Mesothelial cell of epicardium (in vitro differentiated cells): ENCODE results near the gene SPHK2. TPM values are rescaled to one million over a fixed set of nuclear protein-coding genes. Genes with fewer than 3 reads are reported as not detected.

Source experiments
- DNase-seq, 2 experiments: peaks; one replicate each; pipeline ENCODE4 v3.0.0; 2021; ENCODE audit warnings: low spot score in 2 of 2; ENCODE audit not compliant: unreplicated experiment in 2 of 2
- H3K27ac Mint-ChIP-seq: 2 replicates; pipeline ENCODE4 v1.8.0; 2021; ENCODE audit warnings: mixed read lengths
- H3K27me3 Mint-ChIP-seq: 2 replicates; pipeline ENCODE4 v1.8.0; 2021; ENCODE audit warnings: low read depth, mixed read lengths
- H3K36me3 Mint-ChIP-seq: 2 replicates; pipeline ENCODE4 v1.8.0; 2021; ENCODE audit warnings: mixed read lengths
- H3K4me1 Mint-ChIP-seq: 2 replicates; pipeline ENCODE4 v1.8.0; 2021; ENCODE audit warnings: mixed read lengths
- H3K4me3 Mint-ChIP-seq: 2 replicates; pipeline ENCODE4 v1.8.0; 2021; ENCODE audit warnings: mild to moderate bottlenecking, moderate library complexity, mixed read lengths
- H3K9me3 Mint-ChIP-seq: 2 replicates; pipeline ENCODE4 v1.8.0; 2021; ENCODE audit warnings: mixed read lengths
- CTCF ChIP-seq: fragments of 200-600 bp; sonication (generic); IDR thresholded peaks from one replicate; pipeline ENCODE4 v1.5.0; 2021; ENCODE audit warnings: antibody characterized with exemption; ENCODE audit not compliant: unreplicated experiment
- total RNA-seq: library from RNA; stranded (reverse); gene quantifications from 3 replicates; pipeline ENCODE4 v1.2.1, GENCODE V29; 2021

The SPHK2 gene
- total RNA-seq, 1 donor from 2014 or later: 27.7 TPM

DNA sequence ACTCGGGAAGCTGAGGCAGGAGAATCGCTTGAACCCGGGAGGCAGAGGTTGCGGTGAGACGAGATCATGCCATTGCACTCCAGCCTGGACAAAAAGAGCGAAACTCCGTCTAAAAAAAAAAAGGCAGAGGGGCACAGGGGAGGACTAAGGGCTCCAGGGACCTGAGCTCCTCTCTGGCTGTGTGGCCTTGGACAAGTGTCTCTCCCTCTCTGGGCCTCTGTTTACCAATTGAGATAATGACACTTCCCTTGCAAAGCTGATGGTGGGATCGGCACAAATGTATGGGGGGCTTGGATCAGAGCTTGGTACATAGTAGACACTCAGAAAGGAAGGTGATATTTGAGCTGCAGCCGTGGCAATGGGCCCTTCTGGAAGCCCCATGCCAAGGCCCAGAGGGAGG is 24.1 kb upstream of the SPHK2 start:
- no peak for TF ChIP-seq CTCF
- Mint-ChIP-seq H3K27me3 (no peaks in the 10 kb centered on the region), H3K4me3 (no peak overlapping the region), H3K36me3 (no peaks in the 10 kb centered on the region), H3K9me3 (no peaks in the 10 kb centered on the region), H3K27ac (no peak overlapping the region), H3K4me1 (no peaks in the 10 kb centered on the region)
- DNase-seq: no peak

- TF ChIP-seq CTCF: no peak
- no peaks in the 10 kb centered on the region for H3K4me1 Mint-ChIP-seq
- H3K36me3 Mint-ChIP-seq: no peaks in the 10 kb centered on the region
- H3K27ac Mint-ChIP-seq: no peak overlapping the region
- no peaks in the 10 kb centered on the region for H3K9me3 Mint-ChIP-seq
- no peak for DNase-seq
- no peak overlapping the region for H3K4me3 Mint-ChIP-seq
- H3K27me3 Mint-ChIP-seq: no peaks in the 10 kb centered on the region
Measured at GRCh38 chr19:48595833-48596232, 23.5 kb upstream of the SPHK2 start.

GRCh38 chr19:48596237-48596636 is 23.1 kb upstream of the SPHK2 start:
- H3K27me3 Mint-ChIP-seq: no peaks in the 10 kb centered on the region
- H3K4me1 Mint-ChIP-seq: no peaks in the 10 kb centered on the region
- H3K4me3 Mint-ChIP-seq: no peak overlapping the region
- H3K36me3 Mint-ChIP-seq: no peaks in the 10 kb centered on the region
- TF ChIP-seq CTCF: no peak
- no peaks in the 10 kb centered on the region for H3K9me3 Mint-ChIP-seq
- no peak for DNase-seq
- H3K27ac Mint-ChIP-seq: no peak overlapping the region

DNA sequence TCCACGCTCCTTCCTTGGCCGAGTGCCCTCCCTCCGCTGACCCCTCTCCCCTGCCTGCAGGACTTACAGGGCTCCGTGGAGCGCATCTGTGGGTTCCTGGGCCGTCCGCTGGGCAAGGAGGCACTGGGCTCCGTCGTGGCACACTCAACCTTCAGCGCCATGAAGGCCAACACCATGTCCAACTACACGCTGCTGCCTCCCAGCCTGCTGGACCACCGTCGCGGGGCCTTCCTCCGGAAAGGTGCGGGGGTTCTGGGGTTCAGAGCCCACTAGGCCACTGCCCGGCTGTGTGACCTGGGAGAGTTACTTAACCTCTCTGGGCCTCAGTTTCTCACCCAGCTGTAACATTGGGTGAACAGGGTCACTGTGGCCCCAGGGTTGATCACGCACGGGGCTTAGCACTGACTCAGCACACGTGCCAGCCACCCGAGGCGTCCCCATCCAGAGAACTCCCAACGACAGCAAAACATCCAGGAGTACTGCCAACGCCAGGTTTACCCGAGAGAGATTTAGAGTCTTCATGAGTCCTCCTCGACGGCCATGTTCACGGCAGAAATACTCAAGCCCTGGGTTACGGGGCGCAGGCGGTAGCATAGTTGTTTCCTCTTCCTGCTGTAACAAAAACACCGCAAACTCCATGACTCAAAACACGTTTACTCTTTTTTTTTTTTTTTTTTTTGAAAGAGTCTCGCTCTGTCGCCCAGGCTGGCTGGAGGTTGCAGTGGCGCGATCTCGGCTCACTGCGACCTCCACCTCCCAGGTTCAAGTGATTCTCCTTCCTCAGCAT is 22.4 kb upstream of the SPHK2 start:
- H3K27ac Mint-ChIP-seq: no peak overlapping the region

DNA sequence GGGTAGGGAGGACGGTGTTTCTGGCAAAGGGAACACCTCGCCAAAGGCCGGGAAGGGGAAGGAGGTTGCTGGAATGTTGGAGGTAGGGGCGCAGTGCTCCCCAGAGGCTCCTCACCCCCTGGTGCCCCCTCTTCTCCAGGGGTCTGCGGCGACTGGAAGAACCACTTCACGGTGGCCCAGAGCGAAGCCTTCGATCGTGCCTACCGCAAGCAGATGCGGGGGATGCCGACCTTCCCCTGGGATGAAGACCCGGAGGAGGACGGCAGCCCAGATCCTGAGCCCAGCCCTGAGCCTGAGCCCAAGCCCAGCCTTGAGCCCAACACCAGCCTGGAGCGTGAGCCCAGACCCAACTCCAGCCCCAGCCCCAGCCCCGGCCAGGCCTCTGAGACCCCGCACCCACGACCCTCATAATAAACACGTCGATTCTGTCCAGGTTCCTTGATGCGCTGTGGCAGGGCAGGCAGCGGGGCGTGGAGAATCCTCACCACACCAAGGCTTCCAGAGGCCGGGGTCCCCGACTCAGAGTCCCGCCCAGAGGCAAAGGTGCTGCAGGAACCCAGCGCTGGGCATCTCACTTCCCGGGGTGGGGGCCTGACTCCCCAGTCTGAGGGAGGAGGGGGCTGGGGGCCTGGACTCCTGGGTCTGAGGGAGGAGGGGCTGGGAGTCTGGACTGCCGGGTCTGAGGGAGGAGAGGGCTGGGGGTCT is 20.2 kb upstream of the SPHK2 start:
- Mint-ChIP-seq H3K4me3 (no peak overlapping the region), H3K27ac (no peak overlapping the region), H3K9me3 (no peaks in the 10 kb centered on the region), H3K36me3 (no peaks in the 10 kb centered on the region), H3K4me1 (no peaks in the 10 kb centered on the region), H3K27me3 (no peaks in the 10 kb centered on the region)
- no peak for DNase-seq
- TF ChIP-seq CTCF: no peak

More for the DNA sequence above, 22.4 kb upstream of the SPHK2 start:
- Mint-ChIP-seq H3K4me3 (no peak overlapping the region), H3K36me3 (no peaks in the 10 kb centered on the region), H3K9me3 (no peaks in the 10 kb centered on the region), H3K27me3 (no peaks in the 10 kb centered on the region), H3K4me1 (no peaks in the 10 kb centered on the region)
- TF ChIP-seq CTCF: no peak
- no peak for DNase-seq
